A673 (cell line): Measurements from ENCODE around the gene ACTN4.

Source experiments
- CTCF ChIP-seq: fragments of 300-800, 200-600 bp; sonication (generic); conservative IDR thresholded peaks from 2 replicates; pipeline ENCODE4 v1.5.1; 2017; ENCODE audit warnings: low read depth, mild to moderate bottlenecking, antibody characterized with exemption, low read length, moderate library complexity, mixed read lengths
- EZH2 ChIP-seq: fragments of 200-600 bp; sonication (generic); IDR thresholded peaks from 2 replicates; pipeline ENCODE4 v1.6.1; 2017; ENCODE audit warnings: borderline replicate concordance, low read depth, mild to moderate bottlenecking, mixed read lengths, antibody characterized with exemption, low read length; ENCODE audit not compliant: poor library complexity, severe bottlenecking

DNA sequence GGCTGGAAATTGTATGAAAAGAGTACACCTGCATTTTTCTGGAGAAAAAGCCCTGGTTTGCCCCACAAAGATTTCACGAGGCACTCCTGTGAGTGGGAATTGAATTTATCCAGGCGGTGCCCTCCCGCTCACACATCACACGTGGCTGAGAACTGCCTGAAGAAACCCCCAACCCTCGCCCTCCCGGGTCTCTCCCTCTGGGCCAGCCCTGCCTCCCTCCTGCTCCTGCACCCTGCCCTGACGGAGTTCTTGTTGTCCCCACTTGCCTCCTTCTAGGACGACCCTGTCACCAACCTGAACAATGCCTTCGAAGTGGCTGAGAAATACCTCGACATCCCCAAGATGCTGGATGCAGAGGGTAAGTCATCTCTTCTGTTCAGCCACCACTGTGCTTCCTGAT lies 61.7 kb downstream of the ACTN4 start:
- no peak for TF ChIP-seq CTCF
- no peak for TF ChIP-seq EZH2
